ENCODE measurements around the gene CFAP58. TPM values are rescaled to one million over a fixed set of nuclear protein-coding genes. Genes with fewer than 3 reads are reported as not detected.

Gene CFAP58
- total RNA-seq, 1 donor from 2014 or later = 1.2 TPM

DNA sequence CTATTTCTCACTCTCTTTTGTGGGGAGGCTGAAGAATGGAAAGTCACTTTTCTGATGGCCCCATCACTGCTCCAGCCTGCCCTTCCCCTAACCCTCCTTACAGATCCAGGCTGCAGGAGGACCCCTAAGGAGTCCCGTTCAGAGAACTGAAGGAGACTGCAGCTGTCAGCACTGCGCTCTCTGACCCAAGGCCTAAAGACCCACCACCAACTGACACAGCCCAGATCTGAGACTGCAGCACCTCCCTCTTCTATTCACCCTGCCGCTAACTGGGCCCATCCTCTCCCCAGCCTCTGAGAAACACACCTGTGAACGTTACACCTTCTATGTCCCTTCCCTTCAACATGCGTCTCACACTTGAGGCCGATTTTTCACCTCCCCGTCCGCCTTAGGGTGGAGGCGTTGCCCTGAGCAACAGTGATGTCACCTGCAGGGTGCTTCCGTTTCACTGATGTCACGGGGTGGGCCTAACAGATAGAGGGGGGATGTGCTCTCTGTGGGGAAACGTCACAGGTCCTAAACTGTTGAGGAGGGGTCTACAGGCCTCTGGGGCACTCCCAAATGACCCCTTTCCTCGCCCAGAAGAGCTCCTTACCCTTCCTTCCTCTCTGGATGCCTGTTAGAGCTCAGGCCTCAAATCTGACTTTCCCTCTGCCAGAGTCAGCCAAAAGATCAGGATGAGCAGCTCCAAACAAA lies 20.5 kb upstream of the CFAP58 start:
- DNase-seq (ENCODE audit: low spot score in 2 of 2) (peak in 1 of 2 donors; percentile 11), FAIRE-seq (no peak)

DNA sequence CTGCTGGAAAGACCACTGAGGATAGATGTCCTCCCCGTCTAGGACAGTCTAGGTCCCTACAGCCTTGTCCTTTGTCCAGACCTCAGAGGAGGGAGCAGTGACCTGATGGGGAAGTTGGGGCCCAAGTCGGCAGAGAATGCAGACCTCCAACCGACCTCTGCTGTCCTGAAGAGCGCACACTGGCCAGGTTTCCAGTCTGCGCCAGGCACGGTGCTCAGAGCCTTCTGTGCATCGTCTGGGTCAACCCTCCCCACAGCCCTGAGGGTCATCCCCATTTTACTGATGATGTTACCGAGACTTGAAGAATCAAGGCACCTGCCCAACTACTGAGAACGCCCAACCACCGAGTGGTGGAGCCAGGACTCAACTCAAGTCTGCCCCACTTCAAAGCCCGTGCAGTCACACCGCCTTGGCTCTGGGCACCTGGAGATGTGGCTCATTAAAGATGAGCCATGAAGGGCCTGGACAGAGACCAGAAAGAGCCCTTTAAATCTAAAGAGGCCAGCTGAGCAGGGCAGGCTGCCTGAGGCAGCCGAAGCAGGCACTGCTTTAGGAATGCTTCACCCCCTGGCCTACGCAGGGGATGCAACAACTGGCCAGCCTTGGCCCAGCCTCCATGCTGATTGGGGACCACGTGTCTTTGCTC lies 19.8 kb upstream of the CFAP58 start:
- no peak for DNase-seq (ENCODE audit: low spot score in 2 of 2)
- no peak for FAIRE-seq

DNA sequence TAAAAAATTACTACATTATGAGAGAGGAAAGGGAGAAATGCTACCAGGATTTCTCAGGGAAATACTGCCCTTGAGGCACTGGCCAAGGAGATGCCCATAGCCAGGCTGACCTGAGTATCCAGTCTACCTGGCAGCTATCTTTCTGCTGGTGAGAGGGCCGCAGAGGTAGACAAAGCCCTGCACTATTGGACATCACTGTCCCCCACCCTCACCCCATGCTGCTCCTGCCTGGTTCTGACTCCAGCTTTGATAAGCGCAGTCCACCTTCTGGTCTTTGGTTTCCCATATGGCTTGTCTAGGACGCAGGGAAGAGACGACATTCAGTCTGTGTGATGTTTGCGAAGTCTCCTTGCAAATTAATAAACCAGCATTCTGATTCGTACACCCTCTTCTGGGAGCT lies 19.1 kb upstream of the CFAP58 start:
- no peak for FAIRE-seq
- DNase-seq (ENCODE audit: low spot score in 2 of 2) = no peak

DNA sequence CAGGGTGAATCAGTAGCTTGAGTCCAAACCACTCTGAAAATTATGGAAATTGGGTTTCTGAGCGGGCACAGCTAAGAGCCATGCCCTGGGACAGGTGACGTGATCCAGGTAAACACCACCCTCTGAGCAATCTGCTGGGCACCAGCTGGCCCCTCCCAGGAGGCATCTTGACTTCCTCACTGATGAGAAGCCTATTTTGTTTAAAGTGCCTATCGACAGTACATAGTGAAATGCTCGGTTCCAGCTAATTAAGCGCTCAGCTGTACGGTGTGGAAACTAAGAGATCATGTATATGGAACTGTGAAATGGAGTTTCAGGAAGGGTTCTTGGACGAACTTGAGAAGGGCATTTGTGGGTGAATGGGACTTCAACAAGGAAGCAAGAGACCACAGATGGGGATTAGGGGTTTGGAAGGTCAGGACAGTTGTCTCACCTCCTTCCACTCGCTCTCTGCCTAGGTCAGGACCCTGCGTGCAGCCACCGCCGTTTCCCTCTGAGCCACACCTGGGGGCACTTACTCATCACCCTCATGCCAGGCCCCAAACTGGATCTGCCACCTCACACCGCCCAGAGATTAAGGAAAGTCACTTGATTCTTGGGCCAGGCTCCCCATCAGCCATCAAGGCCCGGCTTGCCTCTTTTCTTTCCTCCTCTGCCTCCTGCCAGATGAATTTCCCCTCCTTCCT lies 18.5 kb upstream of the CFAP58 start:
- DNase-seq (ENCODE audit: low spot score in 2 of 2) (no peak), FAIRE-seq (no peak)

DNA sequence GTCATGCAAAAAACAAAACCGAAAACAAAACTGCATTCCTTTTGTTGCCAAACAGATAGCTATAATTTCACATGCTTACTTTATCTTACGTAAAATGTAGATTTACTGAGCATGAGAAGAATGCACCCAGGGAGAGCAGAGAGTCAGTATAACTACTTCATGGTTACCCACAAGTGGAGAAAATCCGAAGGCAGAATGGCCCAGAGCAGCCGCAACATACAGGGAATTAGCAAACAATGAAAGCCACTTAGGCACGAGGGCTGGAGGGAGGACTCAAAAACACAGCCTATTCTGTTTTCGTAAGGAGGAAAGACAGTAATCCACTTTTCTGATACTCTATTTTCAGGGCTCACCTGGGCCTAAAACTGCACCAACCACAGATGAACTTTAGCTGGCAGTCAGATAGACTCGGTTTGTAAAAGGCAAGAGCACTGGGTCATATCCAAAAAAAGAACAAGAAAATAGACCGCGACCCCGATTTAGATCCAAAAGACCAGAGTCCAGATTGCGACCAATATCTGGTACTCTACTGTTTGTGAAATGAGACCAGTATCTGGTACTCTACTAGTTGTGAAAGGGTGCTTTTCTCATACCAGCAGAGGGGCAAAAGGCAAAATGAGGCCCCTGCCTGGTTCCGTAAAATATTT lies 16.7 kb upstream of the CFAP58 start:
- no peak for FAIRE-seq
- DNase-seq (ENCODE audit: low spot score in 2 of 2) = no peak

DNA sequence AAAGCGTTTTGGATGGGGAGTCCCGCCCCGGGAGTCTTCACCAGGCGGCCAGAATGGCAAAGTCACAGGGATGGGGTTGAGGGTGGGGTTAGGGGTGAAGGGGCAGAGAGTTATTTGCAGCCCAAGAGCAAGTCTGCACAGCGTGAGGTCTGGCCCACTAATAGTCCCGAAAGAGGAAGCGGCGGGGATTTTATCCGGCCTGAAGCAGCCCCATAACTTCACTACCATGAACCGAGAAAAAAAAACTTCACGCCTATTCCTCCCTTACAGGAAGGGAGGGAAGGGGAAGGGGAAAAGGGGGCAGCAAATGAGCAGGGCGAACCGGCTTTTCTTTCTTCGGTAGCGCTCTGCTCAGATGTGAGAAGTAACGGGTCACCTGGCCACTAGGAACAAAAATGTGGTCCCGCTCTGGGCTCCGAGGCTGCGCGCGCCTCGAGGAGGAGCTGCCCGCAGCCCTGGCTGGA lies 16.1 kb upstream of the CFAP58 start:
- DNase-seq (ENCODE audit: low spot score in 2 of 2) (peak in 1 of 2 donors; percentile 39), FAIRE-seq (no peak)

DNA sequence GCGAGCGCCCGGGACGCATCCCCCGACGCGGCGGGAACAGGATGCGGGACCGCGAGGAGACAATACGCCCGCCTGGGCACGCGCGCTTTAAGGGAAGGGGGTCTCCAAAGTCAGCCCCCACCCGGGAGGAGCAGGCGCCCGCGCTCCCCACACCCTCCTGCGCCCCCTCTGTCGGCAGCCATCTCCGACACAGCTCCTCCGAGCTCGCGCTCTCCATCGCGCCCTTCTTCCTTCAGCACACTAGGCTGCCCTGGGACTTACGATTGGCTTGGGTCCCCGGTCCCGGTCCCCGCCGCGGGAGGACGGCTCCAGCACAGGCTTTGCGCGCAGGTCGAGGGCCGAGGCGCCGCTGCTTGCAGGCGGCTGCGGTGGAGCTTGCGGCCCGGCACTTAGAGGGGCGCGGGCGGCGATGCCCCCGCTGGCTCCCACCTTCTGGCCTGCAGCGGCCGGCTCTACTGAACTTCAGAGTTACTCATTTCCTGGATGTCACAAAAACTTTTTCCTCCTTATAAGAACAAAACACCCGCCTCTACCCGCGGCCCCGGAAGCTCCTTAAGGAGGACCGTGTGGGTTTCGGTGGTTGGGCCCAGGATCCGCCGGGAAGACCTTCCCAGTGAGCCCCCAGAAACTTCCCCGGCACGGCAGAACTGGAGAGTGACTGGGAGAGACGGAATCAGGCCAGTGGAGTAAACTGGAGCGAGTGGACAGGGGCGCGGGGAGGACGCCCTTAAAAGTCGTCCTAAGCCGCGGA lies 15.5 kb upstream of the CFAP58 start, which contains the start of gene ITPRIP:
Gene ITPRIP (minus strand): TSS at position 481 of the 751 bp plus-strand sequence. CDS start 22,414 bp downstream, outside the sequence.
- DNase-seq (ENCODE audit: low spot score in 2 of 2) (peak; percentile 67 to 72), FAIRE-seq (no peak)

DNA sequence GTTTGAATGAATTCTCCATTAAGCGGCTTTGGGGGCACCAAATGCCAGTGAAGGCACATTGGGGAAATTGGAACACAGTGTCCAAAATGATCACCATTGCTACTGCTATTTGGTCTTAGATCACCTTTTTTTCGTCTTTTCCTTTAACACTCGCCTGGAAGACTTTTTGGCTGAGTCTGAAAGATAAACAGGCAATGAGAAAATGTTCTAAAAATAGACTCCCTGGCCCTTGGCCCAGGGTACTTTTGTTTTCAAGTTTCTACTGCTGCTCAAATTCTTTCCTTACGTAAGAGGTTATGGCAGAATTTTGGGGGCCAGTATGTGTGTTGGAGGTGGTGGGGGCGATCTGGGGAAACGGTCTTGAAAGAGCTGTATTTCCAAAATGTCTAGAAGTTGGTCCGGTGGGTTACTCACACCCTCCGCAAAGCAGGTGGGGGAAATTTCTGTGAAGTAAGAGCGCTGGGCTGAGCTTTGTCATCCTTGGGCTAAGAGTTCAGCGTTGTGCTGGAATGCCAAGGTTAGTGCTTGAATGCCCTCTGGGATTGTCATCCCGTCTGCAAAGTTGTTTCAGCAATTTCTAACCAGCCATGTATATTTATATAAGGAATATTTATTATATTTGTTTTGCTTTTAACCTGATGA lies 14.0 kb upstream of the CFAP58 start:
- FAIRE-seq = no peak
- no peak for DNase-seq (ENCODE audit: low spot score in 2 of 2)

DNA sequence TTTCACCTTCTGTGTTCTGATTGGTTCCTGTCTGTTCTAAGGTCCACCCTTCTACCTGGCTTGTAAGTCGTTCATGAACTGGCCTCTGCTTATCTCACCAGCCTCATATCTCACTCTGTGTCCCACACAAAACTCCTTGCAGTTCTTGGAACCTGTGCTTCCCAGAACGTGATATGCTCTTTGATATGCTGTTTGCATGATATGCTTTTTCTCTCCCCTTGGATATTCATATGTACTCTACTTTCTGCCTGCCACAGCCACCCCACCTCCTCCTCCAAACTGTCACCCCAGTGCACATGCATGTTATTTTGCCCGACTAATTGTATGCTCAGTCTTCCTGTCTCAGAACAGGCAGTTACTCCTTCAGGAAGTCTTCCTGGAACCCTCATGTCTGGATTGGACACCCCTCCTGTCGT lies 13.5 kb upstream of the CFAP58 start:
- FAIRE-seq = no peak
- DNase-seq (ENCODE audit: low spot score in 2 of 2) = no peak

DNA sequence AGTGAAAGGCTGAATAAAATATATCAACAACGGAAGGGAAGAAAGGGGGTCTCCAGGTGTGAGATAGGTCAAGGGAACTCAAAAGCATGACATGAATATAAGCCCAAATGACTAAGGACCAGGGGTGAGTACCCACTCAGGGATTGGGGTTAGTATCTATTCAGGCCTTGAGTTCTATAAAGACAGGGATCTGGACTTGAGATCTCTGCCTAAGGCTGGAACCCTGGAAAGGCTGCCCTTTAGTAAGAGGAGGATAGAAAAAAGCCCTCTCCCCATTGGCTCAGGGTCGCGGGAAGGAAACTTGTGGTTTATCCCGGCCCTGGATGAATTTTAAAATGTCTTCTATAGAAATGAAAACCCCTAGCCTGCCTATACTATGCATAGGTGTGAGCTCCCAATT lies 13.0 kb upstream of the CFAP58 start:
- FAIRE-seq = no peak
- DNase-seq (ENCODE audit: low spot score in 2 of 2) = no peak

DNA sequence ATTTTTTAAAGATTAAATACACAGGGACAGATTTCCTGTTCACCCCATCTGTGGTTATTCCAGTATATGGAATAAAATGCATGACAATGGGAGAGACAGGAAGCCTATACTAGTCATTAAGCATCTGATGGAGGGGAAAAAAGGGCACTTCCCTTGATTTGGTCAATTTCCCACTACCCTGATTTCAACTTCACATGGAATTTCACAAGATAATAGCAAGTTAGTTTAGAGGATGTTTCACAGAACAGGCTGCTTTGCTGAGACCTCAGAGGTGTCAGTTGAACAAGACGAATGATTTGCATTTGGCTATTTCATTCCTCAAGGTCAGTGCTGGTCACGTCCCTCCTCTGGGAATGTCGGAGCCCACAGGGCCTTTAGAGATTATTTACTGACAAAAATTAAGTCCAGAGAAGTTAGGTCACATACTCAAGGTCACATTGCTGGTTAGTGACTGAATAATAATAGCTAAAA lies 10.7 kb upstream of the CFAP58 start:
- DNase-seq (ENCODE audit: low spot score in 2 of 2) (no peak), FAIRE-seq (no peak)

DNA sequence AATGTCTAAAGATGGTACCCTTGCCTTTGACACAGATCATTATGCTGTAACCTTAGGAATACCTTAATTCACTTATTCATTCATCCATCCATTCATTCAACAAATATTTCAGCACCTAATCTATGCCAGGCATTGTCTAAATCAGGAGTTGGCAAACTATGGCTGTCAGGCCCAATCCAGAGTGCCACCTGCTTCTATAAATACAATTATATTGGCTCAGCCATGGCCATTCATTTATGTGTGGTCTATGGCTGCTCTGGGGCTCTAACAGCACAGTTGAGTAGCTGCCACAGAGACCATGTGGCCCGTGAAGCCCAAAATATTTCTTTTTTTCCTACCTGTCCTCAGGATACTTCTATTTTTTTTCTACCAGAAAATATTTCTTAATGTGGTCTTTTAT lies 9.4 kb upstream of the CFAP58 start:
- DNase-seq (ENCODE audit: low spot score in 2 of 2) (no peak), FAIRE-seq (no peak)

DNA sequence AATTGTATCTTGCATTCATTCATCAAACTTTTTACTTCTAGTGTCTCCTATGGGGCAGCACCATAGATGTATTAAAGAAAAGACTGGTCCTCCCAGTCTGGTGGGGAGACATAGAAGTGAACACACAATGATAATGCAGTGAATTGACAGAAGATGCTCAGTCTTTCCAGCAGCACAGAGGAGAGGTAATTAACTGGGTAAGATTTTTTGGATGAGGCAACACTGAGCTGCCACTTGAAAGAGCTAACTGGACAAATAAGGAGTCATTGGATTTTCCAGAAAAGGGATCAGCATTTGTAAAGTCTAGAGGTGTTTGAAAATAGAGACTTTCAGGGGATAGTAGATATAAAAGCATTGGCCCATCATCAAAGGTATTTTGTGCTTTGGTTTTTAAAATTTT lies 8.1 kb upstream of the CFAP58 start:
- FAIRE-seq (no peak), DNase-seq (ENCODE audit: low spot score in 2 of 2) (no peak)

DNA sequence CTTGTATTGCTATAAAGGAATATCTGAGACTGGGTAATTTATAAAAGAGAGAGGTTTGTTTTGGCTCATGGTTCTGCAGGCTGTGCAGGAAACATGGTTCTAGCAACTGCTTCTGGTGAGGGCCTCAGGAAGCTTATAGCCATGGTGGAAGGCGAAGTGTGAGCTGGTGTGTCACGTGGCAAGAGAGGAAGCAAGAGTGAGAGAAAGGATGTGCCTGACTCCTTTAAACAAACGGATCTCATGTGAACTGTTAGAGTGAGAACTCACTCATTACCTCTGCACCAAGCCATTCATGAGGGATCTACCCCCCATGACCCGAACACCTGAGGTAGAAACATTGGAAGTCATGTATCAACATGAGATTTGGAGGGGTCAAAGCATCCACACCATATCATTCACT lies 7.7 kb upstream of the CFAP58 start:
- FAIRE-seq = no peak
- DNase-seq (ENCODE audit: low spot score in 2 of 2) = no peak

DNA sequence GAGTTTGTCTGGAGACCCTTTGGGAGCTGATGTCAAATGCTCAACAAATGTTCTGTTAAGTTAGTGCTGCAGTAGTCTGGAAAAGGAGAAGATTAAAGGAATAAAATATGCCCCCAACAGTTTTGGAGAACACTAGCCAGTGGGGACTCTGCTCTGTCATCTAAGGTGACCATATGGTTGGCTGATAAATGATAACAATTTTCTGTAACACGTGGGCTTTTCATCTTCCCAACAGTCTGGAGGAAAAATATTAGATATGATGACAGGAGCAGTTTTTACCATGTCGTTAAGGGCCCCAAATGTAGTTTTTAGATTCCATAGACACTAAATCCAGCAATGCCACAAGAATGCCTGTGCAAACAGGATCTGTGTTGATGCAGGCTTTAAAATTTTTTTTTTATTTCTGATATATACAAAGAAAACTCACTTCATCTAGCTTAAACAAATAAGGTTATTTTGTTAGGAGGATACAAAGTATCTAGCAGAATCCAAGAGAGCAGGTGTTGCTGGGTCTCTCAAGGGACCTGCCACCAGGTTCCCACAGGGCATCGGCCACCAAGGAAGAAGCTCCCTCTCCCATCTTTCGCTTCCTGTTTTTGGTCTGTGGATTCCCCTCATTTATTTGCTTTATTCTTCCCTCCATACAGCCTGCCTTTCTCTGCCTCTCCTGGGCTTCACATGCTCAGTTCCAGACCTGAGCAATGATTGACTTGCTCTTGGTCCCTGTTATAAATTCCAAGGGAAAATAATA lies 6.2 kb upstream of the CFAP58 start:
- no peak for FAIRE-seq

DNA sequence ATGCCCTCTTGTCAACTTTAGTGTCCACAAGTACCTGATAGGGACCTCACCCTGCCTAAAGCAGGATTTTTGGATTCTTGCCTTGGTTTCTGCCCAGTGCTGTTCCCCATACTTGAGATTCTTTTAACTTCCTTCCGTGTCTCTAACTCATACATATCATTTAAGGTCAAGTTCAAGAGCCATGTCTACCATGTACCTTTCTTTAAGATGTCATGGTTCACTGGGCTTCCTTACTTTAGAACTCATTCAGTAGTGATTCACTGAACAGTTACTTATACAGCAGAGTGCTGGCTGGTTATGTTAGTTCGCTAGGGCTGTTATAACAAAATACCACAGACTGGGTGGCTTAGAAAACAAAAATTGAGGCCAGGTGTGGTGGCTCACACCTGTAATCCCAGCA lies 5.0 kb upstream of the CFAP58 start:
- DNase-seq (ENCODE audit: low spot score in 2 of 2) (no peak), FAIRE-seq (no peak)

More for the DNA sequence above, 6.2 kb upstream of the CFAP58 start:
- DNase-seq (ENCODE audit: low spot score in 2 of 2) = no peak

DNA sequence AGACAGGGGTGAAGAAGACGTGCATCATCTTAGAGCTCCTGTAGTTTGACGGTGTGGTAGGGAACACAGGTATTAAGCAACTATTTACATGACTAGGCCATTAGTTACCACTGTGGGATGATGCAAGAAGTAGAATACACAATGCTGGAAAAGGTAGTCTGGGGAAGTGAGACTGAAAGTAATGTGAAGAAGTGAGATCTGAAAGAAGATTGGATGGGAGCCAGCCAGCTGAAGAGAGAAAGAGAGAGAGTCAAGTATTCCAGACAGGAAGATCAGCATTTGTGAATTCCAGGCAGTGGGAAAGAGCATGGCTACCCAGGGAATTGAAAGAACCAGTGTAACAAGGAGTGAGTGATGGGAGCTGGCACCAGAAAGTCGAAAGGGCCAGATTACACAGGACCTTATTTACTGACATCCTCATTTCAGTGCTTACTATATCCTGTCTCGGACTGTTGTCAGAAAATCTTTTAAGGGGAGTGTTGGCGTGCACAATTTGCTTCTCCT lies 4.0 kb upstream of the CFAP58 start:
- FAIRE-seq (no peak), DNase-seq (ENCODE audit: low spot score in 2 of 2) (no peak)

DNA sequence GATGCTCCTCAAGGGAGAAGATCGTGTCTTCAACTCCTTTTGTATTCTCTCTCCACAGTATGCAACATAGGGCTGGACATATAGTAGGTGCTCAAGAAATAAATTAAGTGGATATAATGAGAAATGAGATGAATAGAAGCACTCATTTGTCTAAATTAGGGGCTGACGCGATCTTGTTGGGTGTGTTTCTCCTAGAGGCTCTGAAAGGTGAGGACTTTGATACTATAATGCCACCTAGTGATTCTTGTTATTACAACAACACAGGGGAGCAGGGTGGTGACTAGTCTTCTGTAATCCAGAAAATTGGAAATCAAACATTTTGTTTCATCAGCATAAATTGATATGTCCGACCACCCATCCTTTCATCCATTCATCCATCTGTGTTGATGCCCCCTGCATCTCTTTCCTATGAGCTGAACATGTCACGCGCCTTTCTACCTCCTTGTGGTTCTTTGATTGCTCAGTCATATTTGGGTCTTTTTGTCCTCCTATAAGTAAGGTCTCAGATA lies 3.5 kb upstream of the CFAP58 start:
- FAIRE-seq (peak; percentile 45), DNase-seq (ENCODE audit: low spot score in 2 of 2) (peak in 1 of 2 donors; percentile 60)
